Measurements from ENCODE around the gene CLCA2.

The CLCA2 gene

DNA sequence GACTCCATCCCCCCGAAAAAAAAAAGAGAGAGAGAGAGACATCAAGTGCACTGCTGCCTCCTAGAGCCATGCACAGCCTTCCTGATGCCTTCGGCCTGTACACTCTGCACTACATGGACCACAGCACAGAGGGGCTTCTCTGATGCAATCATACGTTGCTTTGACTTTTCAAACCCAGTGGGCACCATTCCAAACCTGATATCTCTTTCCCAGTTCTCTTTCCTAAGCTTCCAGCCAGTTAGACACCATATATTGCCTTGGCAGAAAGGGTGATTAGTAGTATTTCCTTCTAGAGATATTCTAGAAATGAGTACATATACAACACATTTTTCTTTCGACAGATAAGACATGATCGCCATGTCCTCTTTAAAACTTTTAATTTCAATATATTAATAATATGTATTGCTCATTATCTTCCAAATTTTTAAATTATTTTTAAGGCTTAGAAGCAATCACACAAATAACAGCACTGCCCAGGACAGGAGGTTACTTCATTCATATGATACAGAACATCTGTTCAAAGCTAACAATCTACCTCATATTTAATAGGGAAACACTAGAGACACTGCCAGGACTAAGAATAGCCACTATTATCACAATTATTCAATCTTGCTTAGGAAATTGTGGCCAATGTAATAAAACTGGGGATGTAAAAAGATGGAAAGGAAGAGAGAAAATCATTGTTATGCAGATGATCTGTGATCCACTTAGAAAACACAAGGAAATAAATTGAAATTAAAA is 54.6 kb downstream of the CLCA2 start:
- DNase-seq, result no peak

DNA sequence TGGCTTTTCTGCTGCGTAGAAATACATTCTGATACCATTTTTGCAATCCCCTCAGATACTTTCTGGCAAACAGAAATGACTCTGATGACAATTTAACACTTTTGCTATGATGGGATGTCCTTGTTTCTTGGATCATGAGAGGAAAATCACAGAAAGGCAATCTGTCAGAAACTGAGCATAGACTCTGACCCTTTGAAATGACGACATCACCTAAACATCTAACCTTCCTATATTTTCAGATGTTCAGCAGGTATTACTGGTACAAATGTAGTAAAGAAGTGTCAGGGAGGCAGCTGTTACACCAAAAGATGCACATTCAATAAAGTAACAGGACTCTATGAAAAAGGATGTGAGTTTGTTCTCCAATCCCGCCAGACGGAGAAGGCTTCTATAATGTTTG is 58.0 kb downstream of the CLCA2 start:
- no peak for DNase-seq

DNA sequence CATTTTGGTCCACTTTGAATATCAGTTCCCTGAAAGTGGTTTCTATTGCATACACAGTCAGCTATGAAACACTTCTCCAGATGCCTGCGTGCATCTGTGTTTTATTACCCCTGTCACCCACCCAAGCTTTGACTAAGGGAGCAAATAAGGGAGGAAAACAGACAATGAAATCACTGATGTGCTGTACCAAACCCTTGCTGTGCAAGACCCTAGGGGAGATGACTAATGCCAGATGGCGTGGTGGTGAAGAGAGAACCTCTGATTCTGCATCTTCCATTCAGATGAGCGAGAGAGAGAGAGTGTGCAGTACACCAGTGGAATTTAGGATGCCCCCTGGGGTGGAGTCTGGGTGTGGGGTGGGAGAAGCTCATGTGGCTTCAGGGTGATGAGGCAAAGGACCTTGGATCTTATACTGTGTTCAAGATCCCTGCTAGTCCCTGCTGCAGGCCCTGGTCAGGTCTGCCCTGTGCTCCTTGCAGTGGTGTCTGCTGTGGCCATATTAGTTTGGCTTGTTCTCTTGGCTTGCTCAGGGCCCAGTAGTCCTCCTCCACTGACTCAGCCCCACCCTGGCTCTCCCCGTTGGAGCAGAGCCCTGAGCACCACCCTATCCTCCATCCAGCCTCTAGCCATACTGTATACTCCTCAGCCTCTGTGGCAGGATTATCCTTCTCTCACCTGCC is 63.3 kb downstream of the CLCA2 start:
- DNase-seq, result no peak

DNA sequence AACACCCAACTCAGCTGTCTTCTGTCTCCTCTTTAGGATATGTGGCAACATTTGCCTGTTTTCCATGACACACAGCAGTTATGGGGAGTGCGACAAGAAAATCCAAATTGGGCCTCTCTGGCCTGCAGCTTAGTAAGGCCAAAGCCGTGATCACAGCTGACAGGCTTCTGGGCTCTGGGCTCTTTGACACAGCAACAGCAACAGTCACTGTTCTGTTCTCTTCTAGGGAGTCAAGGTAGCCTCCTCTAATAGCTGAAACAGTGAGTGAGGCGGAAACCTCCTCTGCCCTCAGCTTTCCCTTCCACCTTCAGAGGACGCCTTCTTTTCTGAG is 63.8 kb downstream of the CLCA2 start:
- DNase-seq, result no peak

DNA sequence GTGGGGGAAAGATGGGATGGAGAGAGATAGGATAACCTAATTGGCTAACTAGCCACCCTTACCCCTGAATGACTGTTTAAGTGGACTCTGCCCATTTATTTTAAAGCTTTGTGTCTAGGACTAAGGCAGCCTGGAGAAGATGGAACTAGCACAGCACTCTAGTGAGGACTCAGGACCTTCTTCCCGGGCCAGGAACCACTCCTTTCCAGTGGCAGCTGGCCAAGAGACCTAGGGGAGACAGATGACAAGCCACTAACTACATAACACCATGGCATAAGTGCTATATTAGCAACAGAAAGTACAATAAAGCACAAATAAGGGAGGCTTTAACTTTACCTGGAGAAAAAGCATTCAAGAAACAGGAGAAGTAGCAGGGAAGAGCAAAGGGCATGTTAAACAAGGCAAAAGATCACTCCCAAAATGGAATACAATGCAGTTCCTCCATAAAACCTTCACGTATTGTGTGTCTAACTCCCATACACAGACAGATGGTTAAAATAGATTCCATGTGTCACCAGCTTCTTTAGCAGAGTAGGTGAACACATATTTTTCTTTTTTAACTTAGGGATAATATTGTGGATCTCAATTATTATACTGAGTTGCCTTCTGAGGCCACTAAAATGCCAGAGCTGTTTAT is 65.4 kb downstream of the CLCA2 start:
- DNase-seq, result no peak

DNA sequence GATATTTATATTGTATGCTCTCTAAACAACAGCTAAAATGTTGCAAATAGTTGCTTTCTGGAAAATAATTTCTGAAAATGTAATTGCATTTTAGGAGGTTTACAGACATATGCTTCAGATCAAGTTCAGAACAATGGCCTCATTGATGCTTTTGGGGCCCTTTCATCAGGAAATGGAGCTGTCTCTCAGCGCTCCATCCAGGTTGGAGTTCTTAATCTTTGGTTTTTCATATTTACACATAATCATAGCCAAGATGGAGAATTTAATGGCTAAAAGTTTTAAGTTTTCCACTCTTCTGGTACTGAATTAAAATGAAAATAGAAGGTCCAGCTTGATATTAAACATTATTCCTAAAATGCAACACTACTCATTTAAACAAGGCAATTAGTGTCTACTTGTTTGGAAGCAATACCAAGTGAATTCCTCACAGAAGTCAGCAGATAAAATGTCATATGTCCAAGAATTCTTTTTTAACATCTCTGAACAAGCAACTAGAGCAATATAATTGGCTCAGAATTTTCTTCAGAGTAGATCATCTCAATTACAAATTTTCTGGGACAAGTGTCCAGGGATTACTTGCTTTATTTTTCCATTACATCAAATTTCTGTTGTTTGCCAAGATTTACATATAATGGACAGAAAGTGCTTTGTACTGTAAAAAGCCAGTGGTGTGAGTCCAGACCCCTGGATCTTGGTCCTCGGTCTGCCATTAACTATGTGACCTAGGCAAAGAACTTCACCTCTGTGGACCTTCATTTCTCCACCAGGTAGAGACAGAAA is 67.4 kb downstream of the CLCA2 start:
- DNase-seq, result no peak

DNA sequence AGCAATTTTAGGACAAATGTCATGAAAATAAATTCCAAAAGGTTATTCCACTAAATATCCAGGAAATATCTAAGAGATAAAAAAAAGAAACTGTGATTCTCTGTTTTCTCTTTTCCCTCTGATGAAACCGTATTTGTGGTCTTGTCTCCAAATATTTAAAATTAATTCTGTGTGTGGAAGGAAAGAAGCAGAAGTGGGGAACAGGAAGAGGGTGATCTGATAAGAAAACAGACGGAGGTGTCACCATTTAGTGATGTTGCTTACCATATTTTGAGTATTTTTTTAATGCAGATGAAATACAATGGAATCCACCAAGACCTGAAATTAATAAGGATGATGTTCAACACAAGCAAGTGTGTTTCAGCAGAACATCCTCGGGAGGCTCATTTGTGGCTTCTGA is 74.3 kb downstream of the CLCA2 start:
- DNase-seq, result no peak

DNA sequence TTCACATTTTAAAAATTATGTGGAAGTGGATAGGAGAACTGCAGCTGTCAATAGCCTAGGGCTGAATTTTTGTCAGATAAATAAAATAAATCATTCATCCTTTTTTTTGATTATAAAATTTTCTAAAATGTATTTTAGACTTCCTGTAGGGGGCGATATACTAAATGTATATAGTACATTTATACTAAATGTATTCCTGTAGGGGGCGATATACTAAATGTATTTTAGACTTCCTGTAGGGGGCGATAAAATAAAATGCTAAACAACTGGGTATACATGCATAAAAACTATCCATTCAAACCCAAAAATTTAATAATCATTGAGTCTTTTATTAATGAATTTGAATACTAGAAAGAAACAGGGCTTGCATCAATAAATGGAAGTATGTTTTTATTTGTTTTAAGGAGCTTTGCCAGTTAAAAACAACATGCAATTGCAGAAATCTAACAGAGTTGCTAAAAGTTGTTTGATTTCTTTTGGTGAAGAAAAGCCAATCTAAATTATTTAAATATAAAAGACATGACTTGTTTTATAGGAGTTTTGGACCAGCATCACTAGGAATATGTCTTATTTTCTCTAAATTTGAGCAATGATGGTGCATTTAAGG is 76.1 kb downstream of the CLCA2 start:
- DNase-seq, result peak; percentile 44

DNA sequence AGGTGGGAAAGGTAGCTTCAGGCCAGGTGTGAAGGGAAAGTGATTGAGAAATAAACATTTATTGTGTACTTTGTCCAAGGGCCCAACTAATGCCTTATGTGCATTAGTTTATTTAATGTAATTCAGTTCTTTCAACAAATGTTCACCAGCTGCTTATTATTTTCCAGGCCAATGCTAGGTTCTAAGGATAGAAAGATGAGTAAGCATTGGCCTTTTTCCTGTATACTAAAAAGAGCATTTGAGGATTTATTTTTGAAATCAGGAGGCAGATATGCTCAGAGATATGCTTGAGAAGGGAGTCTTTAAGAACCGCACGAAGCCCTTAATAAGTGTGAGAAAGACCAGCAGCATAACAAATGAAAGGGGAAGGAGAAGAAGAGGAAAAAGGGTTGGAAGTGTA is 76.7 kb downstream of the CLCA2 start:
- DNase-seq, result no peak

DNA sequence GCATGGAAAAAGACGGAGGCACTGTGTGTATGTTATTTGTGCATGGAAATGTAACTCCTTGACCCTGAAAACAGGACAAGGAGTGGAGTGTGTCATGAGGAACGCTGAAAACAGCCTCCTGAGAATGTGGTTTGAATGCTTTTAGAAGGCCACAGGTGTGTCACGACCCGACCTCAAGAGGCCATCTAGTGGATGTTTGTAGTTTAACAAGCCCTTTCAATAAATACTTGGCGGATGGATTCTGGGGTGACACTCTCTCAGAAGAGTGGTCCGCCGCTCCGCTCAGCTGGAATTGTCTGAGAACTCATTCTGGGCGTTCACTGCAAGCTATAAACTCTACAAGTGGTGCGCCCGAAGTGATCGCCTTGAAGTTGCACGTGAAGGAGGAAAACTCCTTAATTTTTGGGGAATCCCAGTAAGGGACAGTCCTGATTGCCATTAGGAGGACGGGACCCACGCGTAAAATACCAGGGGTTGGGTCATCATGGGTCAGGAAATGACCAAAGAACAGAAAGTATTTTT is 78.2 kb downstream of the CLCA2 start:
- peak; percentile 31 for DNase-seq

DNA sequence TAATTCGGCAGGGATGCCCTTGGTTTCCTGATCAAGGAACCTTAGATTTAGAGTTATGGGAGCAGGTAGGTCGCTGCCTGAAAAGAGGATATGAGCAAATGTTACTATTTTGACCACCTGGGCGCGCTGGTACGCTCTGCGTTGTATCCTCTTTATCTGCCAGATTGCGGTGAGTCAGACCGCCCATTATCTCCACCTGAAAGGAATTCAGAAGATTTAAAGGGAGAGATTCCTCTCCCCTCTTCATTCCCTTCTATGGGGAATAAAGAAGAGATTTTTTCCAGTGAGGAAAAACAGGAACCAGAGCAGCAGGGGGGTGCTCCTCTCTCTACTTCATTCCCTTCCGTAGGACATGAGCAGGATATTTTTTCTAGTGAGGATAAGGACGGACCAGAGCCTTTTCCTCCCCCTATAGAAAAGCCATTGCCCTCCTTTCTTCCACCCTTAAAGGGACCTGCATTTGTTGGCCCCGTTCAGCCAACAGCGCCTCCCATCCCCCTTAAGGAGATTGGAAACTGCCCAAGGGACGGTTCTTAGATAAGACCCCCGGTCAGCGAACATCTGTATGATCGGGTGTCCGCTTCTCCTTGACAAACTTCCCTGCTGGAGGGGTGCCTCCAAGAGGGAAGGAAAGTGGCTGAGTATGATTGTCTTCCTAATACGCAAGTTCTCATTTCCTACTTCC is 78.9 kb downstream of the CLCA2 start:
- no peak for DNase-seq

DNA sequence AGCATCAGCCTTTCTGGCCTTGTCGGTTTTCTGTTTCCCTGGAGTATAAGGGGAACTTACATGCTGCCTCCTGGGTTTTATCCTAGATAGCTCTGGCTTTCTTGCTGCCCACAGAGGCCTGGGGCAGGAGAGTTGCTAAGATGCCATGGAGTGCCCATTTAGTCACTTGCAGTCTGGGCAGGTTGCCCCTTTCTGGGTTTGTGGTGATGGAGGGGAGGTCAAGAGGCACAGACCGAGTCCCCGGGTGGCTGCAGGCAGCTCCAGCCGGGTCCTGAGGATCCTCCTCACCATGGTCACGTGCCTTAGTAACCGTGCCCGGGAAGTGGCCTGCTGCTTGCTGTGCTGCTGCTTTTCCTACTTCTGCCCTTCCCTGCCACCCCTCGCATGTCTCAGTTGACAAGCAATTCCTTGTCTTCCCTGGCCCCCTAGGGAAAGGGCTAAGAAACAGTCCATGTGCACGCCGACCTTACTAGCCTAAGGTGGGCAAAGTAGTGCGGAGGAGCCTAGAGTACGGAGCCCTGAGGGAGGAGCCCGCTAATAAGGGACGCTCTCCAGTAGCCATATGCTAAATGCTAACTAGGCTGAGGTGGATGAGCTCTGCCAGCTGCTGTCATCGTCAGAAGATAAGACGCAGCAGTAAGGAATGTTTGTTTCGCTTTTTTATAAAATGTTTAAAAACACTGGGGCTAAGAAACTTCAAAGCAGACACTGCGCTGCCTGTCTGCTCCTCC is 79.6 kb downstream of the CLCA2 start:
- no peak for DNase-seq

DNA sequence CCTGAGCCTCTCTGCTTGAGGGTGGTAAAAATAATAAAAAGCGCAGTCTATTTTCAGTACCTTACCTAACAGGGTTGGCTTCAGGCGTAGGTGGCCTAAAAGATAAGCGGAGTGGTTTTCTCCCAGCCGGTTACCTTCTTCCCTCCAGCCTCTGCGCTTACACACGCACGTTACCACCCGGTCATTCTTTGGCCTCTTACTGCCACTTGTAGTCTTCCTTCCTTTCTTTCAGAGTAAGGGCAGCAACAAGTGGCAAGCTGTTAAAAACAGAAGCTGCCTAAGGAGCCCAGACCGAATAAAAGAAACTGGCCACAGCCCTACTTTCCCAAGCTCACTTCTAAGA is 80.1 kb downstream of the CLCA2 start:
- no peak for DNase-seq

DNA sequence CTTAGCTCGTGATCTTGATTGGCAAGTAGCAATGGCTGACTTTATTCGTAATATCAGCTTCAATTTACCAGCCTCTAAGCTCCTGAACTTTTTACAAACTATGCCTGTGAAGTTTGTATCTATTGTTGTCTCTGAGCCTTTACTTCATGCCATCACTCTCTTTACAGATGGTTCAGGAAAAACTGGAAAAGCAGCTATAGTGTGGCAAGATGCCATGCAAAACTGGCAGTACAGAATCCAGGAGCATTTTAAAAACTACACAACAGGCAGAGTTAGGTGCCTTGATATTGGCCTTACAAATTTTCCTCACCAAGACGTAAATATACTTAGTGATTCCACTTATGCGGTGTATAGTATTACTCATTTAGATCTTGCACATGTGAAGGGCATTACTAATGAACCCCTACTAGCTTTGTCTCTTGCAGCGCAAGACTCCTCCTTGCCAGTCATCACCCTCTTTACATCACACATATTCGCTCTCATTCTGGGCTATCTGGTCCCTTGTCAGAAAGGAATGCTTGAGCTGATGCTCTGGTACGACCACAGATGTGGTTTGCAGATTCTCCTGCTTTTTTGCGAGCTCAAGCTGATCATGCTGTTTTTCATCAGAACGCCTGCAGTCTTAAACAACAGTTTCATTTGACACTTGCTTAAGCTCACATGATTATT is 81.1 kb downstream of the CLCA2 start:
- DNase-seq, result no peak

DNA sequence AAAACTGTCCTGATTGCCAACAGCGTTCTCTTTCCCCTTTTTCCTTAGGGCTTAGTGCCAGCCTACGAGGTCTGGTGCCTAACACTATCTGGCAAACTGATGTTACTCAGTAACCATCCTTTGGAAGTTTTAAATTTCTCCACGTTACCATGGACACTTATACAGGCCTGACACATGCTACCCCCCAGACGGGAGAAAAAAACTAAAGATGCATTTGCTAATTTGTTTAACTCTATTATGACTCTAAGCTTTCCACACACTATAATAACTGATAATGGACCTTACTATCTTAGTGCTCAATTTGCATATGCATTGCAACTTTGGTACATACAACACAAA is 81.6 kb downstream of the CLCA2 start:
- DNase-seq, result no peak

Measured in NCI-H510A treated with DMSO at 0.1 percent for 48 hours (cell line).